ENCODE results near the gene PAM.
A peak's percentile ranks its signal among the peaks of the same experiment; 100 is the strongest.
"Not testable (repeated sequence)": the region's sequence is repeated elsewhere in the genome, so short reads cannot be mapped to it uniquely, and the experiment has no call there.

PAM gene

DNA sequence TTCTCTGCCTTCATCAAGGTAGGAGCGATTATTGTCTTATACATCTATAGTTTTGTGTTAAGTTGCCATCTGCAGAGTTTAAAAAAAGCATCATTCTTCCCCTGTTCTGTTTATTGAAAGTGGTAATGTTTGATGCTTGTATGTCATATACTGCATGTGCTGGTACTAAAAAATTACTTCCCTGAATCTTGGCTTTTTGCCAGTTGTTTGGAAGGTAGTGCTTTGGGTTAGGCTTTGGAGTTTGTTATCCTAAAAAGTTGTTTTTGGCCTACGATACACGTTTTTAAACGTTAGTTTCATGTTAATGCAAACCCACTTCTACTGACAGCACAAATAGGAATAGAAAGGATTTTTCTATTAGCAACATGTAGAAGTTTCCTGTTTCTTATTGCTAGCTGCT, 206.6 kb downstream of the PAM start:
- H3K27ac Mint-ChIP-seq: no peak overlapping the region

DNA sequence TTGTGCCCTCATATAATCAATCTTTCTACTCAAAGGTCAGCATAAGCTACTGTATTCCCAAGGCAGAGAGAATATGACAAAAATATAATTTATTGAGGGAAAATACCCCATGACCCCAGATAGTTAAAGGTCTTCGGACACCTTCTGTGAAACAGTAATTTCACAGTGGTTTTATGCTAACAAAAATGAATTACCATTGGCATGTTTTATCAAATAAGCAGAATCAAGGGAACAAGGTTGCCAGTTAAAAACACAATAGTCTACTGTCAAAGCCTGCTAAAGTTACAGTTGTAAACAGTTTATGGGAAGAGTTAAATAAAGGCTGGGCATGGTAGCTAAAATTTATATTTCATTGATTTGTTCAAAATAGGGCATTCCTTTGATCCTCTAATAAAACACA, 210.5 kb downstream of the PAM start:
- H3K27ac Mint-ChIP-seq: no peak overlapping the region
- no peaks in the 10 kb centered on the region for H3K27me3 Mint-ChIP-seq
- H3K4me1 Mint-ChIP-seq: peaks cover 4% of the 10 kb centered on the region
- no peak overlapping the region for H3K4me3 Mint-ChIP-seq
- no peaks in the 10 kb centered on the region for H3K9me3 Mint-ChIP-seq
- peaks cover 4% of the 10 kb centered on the region for H3K36me3 Mint-ChIP-seq

More for the DNA sequence above, 206.6 kb downstream of the PAM start:
- H3K36me3 Mint-ChIP-seq: peaks cover 11% of the 10 kb centered on the region
- peaks cover 4% of the 10 kb centered on the region for H3K4me1 Mint-ChIP-seq
- no peaks in the 10 kb centered on the region for H3K27me3 Mint-ChIP-seq
- H3K9me3 Mint-ChIP-seq: no peaks in the 10 kb centered on the region
- no peak overlapping the region for H3K4me3 Mint-ChIP-seq

DNA sequence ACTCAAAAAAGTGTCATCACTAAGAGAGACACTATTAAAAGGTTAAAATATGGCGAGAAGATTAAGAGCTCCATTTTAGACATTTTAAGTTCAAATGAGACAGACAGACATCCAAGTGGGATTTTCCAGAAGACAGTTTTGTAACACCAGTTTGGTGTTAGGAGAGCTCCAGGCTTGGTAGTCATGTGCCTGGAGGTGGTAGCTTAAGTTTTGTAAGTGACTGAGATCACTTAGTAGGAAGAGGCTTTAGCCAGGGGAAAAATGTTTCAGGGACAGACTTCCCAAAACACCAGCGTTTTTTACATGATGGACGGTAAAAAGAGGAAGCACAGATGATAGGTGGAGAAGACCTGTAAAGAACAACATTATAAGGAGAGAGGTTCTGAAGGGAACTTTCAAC, 214.5 kb downstream of the PAM start:
- no peaks in the 10 kb centered on the region for H3K9me3 Mint-ChIP-seq
- peaks cover 1% of the 10 kb centered on the region for H3K36me3 Mint-ChIP-seq
- no peaks in the 10 kb centered on the region for H3K27me3 Mint-ChIP-seq
- no peaks in the 10 kb centered on the region for H3K4me1 Mint-ChIP-seq
- H3K4me3 Mint-ChIP-seq: no peak overlapping the region
- H3K27ac Mint-ChIP-seq: peak overlapping the region; percentile 42

DNA sequence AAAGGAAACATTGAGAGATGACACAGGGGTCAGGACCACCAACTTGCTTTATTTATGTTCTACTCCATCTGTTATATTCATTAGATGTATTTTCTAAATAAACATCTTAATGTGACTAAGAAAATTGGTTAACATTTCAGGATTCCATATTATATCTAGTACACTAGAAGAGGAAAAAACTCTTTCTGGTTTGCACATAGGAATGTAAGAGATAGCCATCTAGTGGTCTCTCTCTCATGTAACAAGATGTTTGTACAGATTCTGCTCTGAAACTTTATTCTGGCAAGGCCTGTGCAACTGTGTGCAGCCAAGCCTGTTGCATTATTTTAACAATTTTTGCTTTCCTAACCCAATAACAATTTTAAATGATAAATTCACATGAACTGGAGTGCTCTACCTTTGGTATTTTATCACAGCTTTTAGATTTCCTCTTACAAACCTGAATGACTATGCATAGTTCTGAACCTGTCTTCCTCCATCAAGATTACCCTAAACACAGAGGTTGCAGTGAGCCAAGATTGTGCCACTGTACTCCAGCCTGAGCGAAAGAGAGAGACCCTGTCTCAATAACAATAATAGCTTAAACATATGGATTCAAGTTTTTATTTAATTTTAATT, 216.7 kb downstream of the PAM start:
- H3K36me3 Mint-ChIP-seq: no peaks in the 10 kb centered on the region
- no peaks in the 10 kb centered on the region for H3K27me3 Mint-ChIP-seq
- H3K4me1 Mint-ChIP-seq: no peaks in the 10 kb centered on the region
- no peaks in the 10 kb centered on the region for H3K9me3 Mint-ChIP-seq
- H3K27ac Mint-ChIP-seq: peak overlapping the region; percentile 36
- H3K4me3 Mint-ChIP-seq: no peak overlapping the region

DNA sequence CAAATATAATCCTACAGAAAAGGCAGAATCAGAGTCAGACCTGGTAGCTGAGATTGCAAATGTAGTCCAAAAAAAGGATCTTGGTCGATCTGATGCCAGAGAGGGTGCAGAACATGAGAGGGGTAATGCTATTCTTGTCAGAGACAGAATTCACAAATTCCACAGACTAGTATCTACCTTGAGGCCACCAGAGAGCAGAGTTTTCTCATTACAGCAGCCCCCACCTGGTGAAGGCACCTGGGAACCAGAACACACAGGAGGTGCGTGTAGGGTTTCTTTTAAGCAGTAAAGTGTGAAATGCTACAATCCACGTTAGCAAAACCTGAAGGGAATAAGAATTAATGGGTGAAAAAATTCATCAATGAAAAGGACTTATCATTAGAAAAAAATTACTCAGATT, 219.1 kb downstream of the PAM start:
- no peak overlapping the region for H3K27ac Mint-ChIP-seq
- no peak overlapping the region for H3K4me3 Mint-ChIP-seq
- peaks cover 3% of the 10 kb centered on the region for H3K36me3 Mint-ChIP-seq
- H3K9me3 Mint-ChIP-seq: no peaks in the 10 kb centered on the region
- no peaks in the 10 kb centered on the region for H3K27me3 Mint-ChIP-seq
- no peaks in the 10 kb centered on the region for H3K4me1 Mint-ChIP-seq

DNA sequence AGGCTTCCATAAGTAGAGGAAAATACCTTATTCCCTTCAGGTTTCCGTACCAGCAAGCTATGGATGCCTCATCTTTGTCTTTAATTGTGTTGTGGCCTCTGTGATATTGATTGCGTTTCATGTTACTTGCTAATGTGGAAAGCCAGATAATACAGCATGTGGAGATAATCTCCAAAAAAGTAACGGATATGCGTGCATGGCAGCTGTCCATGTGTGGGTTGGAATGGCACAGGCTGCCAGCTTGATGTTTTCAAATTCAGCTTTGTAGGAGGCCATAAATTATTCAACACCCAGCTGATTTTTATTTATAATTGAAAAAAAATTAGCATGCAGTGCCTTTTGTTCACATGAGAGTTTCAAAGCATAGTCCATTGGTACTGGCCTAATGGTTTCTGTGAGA, 219.9 kb downstream of the PAM start:
- Mint-ChIP-seq H3K9me3 (no peaks in the 10 kb centered on the region), H3K4me1 (no peaks in the 10 kb centered on the region)

DNA sequence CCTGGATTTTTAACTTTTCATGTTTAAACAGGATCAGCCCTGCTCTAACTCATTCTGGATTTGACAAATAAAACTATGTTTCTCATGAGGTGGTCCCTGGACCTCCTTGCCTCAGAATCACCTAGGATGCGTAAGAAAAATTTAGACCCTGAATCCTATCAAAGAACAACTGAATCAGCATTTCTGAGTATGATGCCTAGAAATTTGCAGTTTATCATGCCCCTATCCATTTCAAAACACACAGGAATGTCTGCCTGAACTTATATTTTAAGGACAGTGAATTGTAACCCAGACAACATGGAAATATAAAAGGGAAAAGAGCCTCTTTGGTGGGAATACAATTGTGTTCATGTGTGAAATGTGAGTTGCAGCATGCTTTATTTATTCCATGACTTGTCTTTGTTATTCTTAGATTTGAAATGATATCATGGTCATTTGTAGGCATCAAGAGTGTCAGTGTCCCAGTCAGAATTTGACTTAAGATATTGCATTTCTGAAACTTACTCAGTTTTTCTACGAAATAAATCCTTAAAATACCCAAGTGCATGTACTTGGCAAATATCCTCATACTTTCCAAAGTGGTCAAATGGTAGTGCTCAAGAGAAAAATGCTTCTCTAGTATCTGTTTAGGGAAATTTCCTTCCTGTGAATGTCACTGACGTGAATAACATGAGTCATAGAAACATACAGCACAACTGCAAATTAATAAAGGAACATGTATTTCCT, 220.5 kb downstream of the PAM start:
- peaks cover 3% of the 10 kb centered on the region for H3K36me3 Mint-ChIP-seq
- no peaks in the 10 kb centered on the region for H3K27me3 Mint-ChIP-seq
- H3K9me3 Mint-ChIP-seq: no peaks in the 10 kb centered on the region
- H3K4me3 Mint-ChIP-seq: no peak overlapping the region
- no peaks in the 10 kb centered on the region for H3K4me1 Mint-ChIP-seq
- H3K27ac Mint-ChIP-seq: no peak overlapping the region

More for the DNA sequence above, 219.9 kb downstream of the PAM start:
- Mint-ChIP-seq H3K36me3 (peaks cover 3% of the 10 kb centered on the region), H3K4me3 (no peak overlapping the region), H3K27me3 (no peaks in the 10 kb centered on the region), H3K27ac (no peak overlapping the region)

DNA sequence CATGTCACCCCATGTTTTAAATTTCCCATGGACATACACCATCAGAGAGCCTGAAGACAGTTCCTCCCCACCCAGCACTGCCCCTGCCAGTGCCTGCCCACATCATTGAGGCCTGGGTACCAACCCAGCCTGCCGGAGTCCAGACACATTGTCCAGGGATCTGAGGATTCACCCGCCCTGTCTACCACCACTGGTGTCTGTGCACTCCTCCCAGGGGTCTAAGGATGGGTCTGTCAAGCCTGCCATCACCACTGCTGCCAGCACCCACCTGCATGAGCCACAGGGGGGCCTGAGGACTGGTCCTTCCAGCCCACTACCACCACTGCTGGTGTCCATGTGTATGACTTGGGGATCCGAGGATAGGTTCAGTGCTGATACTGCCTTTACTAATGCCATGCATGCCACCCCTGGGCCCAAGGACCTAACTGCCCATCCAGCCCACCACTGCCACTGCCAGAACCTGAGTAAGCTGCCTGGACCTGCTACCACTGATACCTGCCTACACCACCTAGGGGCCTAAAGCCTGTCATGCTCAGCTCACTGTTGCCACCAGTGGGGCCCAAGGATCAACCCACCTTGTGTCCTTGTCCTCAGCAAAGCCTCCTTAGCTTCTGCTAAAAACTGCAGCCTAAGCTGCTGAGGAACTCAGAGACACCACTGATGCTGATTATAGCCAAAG, 227.0 kb downstream of the PAM start:
- H3K27me3 Mint-ChIP-seq: no peaks in the 10 kb centered on the region
- peaks cover 14% of the 10 kb centered on the region for H3K9me3 Mint-ChIP-seq
- no peak overlapping the region for H3K4me3 Mint-ChIP-seq
- peaks cover 13% of the 10 kb centered on the region for H3K36me3 Mint-ChIP-seq
- no peak overlapping the region for H3K27ac Mint-ChIP-seq
- H3K4me1 Mint-ChIP-seq: no peaks in the 10 kb centered on the region

DNA sequence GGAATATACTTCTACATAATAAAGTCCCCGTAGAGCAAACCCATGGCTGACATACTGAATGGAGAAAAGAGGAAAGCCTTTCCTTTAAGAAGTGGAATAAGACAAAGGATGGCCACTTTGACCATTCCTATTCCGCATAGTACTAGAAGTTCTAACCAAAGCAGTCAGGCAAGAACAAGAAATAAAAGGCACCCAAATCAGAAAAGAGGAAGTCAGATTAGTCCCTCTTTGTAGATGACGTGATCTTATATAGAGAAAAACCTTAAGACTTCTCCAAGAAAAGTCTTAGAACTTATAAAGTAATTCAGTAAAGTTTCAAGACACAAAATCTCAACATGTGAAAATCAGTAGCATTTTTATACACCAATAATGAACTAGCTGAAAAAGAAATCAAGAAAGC, 231.0 kb downstream of the PAM start:
- Mint-ChIP-seq H3K27ac (no peak overlapping the region), H3K4me1 (no peaks in the 10 kb centered on the region), H3K9me3 (peaks cover 14% of the 10 kb centered on the region), H3K36me3 (peaks cover 10% of the 10 kb centered on the region), H3K4me3 (no peak overlapping the region), H3K27me3 (no peaks in the 10 kb centered on the region)

DNA sequence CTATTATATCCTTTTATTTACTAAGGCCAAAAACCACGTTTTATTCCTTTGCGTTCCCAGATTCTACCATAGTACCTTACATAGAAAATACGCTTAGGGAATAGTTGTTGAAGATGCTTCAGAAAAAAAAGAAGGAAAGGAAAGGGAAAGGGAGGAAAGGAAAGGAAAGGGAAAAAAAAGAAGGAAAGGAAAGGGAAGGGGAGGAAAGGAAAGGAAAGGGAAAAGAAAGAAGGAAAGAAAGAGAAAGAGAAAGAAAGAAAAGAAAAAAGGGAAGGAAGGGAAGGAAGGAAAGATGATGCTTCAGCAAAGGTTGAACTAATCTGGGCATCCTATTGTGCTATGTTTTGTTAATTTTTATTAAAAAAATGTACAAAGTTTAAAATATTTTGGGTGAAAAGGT, 233.4 kb downstream of the PAM start:
- Mint-ChIP-seq H3K27ac (no peak overlapping the region), H3K36me3 (peaks cover 2% of the 10 kb centered on the region), H3K9me3 (peaks cover 8% of the 10 kb centered on the region), H3K27me3 (no peaks in the 10 kb centered on the region), H3K4me3 (no peak overlapping the region), H3K4me1 (no peaks in the 10 kb centered on the region)

DNA sequence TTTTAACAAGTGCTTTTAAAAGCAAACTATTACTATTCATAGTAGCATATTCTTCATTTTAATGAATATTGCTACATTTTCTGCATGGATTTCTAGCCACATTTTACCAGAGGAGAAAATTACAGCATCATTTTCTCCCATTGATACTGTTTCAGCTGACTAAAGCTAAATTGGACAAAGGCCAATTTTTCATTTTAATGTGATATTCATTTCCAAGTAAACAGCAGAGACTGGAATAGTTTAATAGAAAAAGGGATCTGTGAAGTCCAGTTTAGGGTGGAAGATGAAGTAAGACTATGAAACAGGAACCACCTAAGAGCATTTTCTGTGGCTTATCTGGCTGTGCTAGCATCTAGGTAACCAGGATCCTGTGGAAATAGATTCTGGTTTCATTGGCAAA, 236.7 kb downstream of the PAM start:
- Mint-ChIP-seq H3K4me3 (no peak overlapping the region), H3K27me3 (no peaks in the 10 kb centered on the region), H3K9me3 (no peaks in the 10 kb centered on the region), H3K36me3 (peaks cover 2% of the 10 kb centered on the region), H3K27ac (no peak overlapping the region), H3K4me1 (peaks cover 11% of the 10 kb centered on the region)

DNA sequence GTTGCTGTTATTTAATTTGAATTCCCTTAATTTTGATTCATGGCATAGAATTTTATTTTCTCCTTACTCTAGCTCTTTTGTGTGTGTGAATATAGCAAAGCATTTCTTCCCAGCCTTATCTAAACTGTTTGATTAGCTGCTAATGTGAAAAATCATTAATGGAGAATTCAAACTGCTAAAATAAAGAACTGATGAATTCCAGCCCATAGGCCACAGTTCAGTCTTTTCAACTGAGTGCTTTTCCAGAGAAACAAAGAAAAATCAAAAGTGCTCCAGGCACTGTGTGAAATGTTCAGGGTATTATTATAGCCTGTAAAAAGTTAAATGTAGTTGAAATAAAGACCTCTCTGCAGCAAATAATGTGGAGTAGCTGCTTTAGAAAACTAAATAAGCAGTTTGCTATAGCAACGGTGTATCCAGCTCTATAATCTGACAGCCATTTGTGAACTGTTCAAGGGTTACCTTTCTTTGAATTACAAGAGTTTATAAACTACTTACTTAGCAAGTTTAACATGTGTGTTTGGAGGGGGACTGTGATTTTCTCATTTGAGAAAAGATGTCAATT, 241.0 kb downstream of the PAM start:
- Mint-ChIP-seq H3K27ac (no peak overlapping the region), H3K27me3 (no peaks in the 10 kb centered on the region), H3K36me3 (peaks cover 7% of the 10 kb centered on the region), H3K4me1 (peaks cover 11% of the 10 kb centered on the region), H3K9me3 (no peaks in the 10 kb centered on the region), H3K4me3 (no peak overlapping the region)

DNA sequence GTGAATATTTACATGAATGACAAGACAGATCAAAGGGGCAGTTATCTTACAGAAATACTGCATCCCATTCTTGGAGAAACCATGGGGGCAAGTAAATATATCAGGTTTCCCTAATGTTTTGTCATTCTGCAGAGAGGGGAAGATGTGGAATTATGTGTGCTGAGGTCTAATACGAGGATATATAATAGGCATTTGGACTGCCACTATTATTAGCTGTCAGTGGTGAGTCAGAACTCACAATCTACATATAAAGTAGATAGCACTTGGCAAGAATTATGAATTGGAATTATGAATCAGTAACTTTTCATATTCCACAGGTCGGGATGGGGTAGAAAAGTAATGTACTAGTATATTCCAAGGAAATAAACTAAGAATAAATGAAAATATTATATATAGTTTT, 243.1 kb downstream of the PAM start:
- Mint-ChIP-seq H3K4me3 (no peak overlapping the region), H3K9me3 (no peaks in the 10 kb centered on the region), H3K27ac (no peak overlapping the region), H3K4me1 (peaks cover 11% of the 10 kb centered on the region), H3K27me3 (no peaks in the 10 kb centered on the region), H3K36me3 (peaks cover 5% of the 10 kb centered on the region)

DNA sequence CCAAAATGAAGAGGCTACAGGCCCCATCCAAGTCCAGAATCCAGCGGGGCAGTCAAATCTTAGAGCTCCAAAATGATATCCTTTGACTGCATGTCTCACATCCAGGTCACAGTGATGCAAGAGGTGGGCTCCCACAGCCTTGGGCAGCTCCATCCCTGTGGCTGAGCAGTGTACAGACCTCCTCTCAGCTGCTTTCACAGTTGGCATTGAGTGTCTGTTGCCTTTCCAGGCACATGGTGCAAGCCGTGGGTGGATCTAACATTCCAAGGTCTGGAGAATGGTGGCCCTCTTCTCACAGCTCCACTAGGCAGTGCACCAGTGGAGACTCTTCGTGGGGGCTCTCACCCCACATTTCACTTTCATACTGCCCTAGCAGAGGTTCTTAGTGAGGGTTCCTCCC, 244.1 kb downstream of the PAM start:
- no peak overlapping the region for H3K27ac Mint-ChIP-seq
- peaks cover 11% of the 10 kb centered on the region for H3K4me1 Mint-ChIP-seq
- H3K36me3 Mint-ChIP-seq: peaks cover 5% of the 10 kb centered on the region
- H3K27me3 Mint-ChIP-seq: no peaks in the 10 kb centered on the region
- H3K9me3 Mint-ChIP-seq: no peaks in the 10 kb centered on the region
- H3K4me3 Mint-ChIP-seq: no peak overlapping the region

DNA sequence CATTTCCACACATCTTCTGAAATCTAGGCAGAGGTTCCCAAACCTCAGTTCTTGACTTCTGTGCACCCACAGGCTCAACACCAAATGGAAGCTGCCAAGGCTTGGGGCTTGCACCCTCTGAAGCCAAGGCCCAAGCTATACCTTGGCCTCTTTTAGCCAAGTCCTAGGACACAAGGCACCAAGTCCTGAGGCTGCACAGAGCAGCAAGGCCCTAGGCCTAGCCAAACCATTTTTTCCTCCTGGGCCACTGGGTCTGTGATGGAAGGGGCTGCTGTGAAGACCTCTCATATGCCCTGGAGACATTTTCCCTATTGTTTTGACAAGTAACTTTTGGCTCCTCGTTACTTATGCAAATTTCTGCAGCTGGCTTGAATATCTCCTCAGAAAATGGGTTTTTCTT, 244.5 kb downstream of the PAM start:
- H3K9me3 Mint-ChIP-seq, H3K27ac Mint-ChIP-seq, H3K36me3 Mint-ChIP-seq, H3K4me3 Mint-ChIP-seq, H3K27me3 Mint-ChIP-seq: not testable (repeated sequence)
- H3K4me1 Mint-ChIP-seq: peaks cover 11% of the 10 kb centered on the region

DNA sequence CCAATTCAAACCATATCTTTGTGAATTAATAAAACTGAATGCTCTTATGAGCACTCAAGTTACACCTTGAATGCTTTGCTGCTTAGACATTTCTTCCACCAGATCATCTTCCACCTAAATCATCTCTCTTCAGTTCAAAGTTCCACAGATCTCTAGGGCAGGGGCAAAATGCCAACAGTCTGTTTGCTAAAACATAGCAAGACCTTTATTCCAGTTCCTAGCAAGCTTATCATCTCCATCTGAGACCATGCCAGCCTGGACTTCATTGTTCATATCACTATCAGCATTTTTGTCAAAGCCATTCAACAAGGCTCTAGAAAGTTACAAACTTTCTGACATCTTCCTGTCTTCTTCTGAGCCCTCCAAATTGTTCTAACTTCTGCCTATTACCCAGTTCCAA, 245.0 kb downstream of the PAM start:
- Mint-ChIP-seq H3K36me3 (peaks cover 5% of the 10 kb centered on the region), H3K4me3 (no peak overlapping the region), H3K27ac (peak overlapping the region; percentile 53), H3K4me1 (peaks cover 7% of the 10 kb centered on the region), H3K27me3 (no peaks in the 10 kb centered on the region), H3K9me3 (no peaks in the 10 kb centered on the region)
